ENCODE measurements around the gene SLC35E1.
A peak's percentile ranks its signal among the peaks of the same experiment; 100 is the strongest.
"Not testable (repeated sequence)": the region's sequence is repeated elsewhere in the genome, so short reads cannot be mapped to it uniquely, and the experiment has no call there.

SLC35E1 gene

GRCh38 chr19:16579381-16579780 is 7.2 kb upstream of the SLC35E1 start:
- DNase-seq: no peak

GRCh38 chr19:16577531-16577985 is 5.3 kb upstream of the SLC35E1 start:
- no peak for DNase-seq

GRCh38 chr19:16576690-16577530 is 4.7 kb upstream of the SLC35E1 start:
- DNase-seq: no peak

DNA sequence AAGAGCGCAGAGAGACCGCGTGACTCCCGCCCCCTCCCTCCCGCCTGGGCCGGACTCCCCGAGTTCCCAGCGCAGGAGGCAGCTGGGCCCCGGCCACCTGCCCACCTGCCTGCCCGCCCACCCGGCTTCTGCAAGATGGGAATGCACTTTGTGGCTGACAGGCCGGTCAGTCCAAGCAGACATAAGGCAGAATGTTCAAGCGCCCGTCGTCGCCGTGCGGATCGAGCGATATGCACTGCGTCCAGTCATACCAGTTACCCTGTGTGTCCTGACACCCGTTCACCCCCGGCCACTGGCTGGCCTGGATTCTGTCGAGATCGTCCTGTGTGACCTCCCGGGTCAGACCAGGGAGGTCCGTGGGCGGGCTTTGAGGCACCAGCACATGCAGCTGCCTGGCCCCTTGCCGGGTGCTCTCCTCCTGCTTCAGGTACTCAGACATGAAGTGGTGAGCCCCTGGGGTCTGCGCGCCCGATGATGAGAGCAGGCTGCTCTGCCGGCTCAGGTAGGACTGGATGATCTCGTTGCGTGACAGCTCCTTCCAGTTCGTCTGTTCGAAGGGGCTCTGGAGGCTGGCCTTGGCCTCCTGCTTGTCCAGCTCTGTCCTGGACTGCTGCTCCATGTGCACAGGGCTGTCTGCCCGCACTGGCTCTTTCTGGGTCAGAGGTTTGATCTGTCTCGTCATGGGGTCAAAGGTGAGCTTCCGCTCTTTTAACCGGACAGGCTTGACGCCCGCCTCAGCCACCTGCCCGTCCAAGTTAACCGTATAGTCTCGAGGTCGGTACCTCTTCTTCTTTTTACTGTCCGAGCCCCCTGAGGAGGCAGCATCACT is 3.9 kb upstream of the SLC35E1 start:
- DNase-seq: no peak

GRCh38 chr19:16575282-16575681 is 3.1 kb upstream of the SLC35E1 start:
- no peak for DNase-seq

- no peak for DNase-seq
Measured at GRCh38 chr19:16573925-16574324, 1.7 kb upstream of the SLC35E1 start.

- no peak for DNase-seq
Measured at GRCh38 chr19:16573296-16573695, 1.1 kb upstream of the SLC35E1 start.

DNA sequence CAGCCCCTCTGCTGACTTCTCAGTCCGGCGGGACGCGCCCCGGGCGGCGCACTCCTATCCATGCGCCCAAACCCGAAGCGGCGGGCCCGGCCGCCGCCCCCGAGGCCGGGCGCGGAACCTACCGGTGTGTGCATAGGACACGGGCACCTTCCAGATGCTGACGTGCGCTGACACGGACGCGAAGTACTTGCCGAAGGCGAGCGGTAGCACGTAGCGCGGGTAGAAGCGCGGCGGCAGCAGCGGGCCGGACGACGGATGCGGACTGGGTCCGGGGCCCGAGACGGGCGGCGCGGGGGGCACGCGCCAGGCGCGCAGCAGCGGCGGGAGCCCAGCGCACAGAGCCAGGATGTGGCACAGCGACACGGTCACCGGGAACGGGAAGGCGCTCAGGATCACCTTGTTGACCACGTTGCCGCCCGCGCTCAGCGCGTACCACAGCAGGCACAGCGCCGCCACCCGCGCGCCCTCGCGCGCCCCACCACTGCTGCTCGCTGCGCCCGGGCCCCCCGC is 338 bp downstream of the SLC35E1 start:
- no peak for DNase-seq

GRCh38 chr19:16571283-16571682 is 932 bp downstream of the SLC35E1 start:
- DNase-seq: peak; percentile 46

GRCh38 chr19:16569609-16570320 is 2.5 kb downstream of the SLC35E1 start:
- no peak for DNase-seq

GRCh38 chr19:16566702-16567101 is 5.5 kb downstream of the SLC35E1 start:
- no peak for DNase-seq

GRCh38 chr19:16566161-16566560 is 6.1 kb downstream of the SLC35E1 start:
- peak; percentile 86 for DNase-seq

DNA sequence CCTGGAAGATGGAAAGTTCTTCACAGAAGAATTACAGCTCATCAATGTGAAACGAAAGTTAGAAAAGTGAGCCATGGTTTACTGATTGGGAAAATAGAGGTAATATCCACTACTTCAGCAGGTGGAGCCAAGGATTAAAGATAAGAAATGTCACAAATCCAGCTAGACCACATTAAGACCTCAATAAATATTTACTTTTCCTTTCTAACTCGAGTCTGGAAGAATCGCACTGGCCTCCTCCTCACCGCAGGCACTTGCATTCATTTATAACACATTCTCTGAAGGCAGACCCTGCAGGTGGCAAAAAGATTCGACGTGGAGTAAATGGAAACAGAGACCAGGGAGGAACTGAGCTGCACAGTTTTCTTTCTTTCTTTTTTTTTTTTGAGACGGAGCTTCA is 7.4 kb downstream of the SLC35E1 start:
- no peak for DNase-seq

DNA sequence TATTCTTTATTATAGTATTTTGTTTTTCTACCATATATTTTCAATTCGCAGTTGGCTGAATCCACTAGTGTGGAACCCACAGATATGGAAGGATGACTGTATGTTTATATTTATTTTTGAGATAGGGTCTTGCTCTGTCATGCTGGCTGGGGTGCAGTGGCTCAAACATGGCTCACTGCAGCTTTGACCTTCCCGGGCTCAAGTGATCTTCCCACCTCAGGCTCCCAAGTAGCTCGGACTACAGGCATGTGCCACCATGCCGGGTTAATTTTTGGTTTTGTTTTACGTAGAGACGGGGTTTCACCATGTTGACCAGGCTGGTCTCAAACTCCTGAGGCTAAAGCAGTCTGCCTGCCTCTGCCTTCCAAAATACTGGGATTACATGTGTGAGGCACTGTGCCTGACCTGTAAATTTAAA is 9.6 kb downstream of the SLC35E1 start:
- DNase-seq: no peak

- DNase-seq: no peak
Measured at GRCh38 chr19:16561382-16561781, 10.8 kb downstream of the SLC35E1 start.

DNA sequence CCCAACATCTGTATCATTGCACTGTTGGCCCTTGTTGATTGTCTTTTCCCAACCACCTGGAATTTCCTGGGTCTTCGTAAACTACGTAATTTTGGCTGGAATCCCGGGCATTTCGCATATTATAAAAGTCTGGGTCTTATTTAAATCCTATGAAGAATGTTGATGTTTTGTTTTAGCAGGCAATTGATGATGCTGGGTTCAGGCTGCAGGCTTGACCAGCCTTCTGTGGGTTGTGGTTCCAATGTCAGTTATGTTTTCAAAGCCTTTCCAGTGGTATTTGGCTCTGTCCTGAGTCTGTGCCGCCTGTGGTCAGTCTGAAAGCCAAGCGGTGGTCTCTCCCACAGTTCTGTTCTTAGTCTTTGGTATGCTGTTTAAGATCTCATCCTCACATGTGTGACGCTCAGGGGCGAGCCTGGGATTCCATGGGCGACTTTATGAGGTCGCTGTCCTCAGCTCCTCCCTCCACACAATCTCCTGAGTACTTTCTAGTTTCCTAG is 12.4 kb downstream of the SLC35E1 start:
- DNase-seq: no peak

DNA sequence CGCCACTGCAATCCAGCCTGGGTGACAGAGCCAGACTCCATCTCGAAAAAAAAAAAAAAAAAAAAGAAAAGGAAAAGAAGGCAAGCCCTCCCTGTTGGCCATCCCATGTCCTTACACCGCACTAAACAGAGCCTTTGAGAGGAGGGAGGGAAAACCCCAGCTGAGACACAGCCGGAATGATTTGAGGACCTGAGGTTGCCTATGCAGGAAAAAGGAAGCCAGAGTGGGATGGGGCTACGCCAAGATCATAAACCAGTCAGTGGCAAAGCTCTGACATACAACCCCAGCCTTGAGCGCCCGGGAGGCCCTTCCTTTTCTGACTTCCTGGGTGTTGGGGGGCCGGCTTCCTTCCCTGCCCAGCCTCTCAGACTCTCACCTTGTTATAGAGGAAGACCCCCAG is 17.4 kb downstream of the SLC35E1 start:
- DNase-seq: peak; percentile 38

DNA sequence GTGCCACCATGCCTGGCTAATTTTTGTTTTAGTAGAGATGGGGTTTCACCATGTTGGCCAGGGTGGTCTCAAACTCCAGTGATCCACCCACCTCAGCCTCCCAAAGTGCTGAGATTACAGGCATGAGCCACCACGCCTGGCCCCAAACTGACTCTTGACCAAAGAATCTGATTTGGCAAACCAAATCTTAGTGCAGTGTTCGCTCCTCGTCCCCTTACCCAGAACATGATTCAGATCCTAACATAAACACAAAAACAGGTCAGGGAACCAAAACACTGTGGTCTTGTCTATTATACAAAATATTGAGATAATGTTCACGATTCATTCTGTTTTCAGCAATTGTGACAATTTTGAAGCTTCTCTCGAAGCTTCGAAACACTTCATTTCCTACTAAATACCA is 20.3 kb downstream of the SLC35E1 start:
- not testable (repeated sequence) for DNase-seq

DNA sequence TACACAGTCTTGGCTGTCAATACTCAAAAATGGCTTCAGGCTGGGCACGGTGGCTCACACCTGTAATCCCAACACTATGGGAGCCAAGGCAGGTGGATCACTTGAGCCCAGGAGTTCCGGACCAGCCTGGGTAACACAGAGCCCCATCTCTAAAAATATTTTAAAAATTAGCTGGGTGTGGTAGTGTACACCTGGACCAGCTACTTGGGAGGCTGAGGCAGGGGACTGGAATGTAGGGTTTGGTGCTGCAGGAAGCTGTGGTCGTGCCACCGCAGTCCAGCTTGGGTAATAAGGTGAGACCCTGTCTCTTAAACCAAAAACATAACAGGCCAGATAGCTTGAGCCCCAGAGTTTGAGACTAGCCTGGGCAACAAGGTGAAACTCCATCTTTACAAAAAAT is 23.3 kb downstream of the SLC35E1 start:
- DNase-seq: no peak

- no peak for DNase-seq
Measured at GRCh38 chr19:16544473-16545231, 27.6 kb downstream of the SLC35E1 start.

GRCh38 chr19:16543734-16544133 is 28.5 kb downstream of the SLC35E1 start:
- not testable (repeated sequence) for DNase-seq

- DNase-seq: no peak
Measured at GRCh38 chr19:16542910-16543472, 29.2 kb downstream of the SLC35E1 start.

Measured in GF-D8 (cell line).